ENCODE measurements around the gene MAP7D3.

Gene MAP7D3

DNA sequence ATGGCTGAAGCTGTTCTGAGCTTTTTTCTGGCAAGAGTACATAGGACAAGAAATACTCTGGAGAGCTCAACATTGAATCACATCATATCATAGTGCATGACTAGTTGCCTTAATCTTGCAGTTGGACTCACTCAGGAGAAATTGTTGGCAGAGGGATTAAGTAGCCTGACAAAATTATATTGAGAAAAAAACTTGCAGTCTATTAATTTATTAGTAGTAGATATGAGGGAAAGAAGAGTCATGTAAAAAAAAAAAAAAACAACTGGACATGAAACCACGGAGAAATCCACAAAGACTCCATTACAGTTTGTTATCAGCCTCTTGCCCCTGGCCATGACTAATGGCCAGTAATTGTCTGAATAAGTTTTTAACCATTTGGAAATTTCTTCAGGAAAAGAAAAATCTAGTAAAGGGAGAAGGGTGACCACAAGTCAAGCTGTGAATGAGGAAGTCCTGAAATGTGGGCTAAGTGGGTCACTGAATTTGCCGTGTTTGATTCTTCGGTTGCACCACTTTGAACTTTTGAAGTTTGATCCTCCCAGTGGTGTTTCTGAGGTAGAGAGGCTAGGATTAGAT lies 58.3 kb downstream of the MAP7D3 start:
- DNase-seq (ENCODE audit: extremely low spot score): no peak
- TF ChIP-seq, protein P1, sequence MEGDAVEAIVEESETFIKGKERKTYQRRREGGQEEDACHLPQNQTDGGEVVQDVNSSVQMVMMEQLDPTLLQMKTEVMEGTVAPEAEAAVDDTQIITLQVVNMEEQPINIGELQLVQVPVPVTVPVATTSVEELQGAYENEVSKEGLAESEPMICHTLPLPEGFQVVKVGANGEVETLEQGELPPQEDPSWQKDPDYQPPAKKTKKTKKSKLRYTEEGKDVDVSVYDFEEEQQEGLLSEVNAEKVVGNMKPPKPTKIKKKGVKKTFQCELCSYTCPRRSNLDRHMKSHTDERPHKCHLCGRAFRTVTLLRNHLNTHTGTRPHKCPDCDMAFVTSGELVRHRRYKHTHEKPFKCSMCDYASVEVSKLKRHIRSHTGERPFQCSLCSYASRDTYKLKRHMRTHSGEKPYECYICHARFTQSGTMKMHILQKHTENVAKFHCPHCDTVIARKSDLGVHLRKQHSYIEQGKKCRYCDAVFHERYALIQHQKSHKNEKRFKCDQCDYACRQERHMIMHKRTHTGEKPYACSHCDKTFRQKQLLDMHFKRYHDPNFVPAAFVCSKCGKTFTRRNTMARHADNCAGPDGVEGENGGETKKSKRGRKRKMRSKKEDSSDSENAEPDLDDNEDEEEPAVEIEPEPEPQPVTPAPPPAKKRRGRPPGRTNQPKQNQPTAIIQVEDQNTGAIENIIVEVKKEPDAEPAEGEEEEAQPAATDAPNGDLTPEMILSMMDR (IDR thresholded peaks at IDR 0.05; ENCODE audit: control extremely low read depth, extremely low read depth, low read depth, missing control alignments): no peak
- ChIA-PET POLR2A (no interaction called here), CTCF (no interaction called here)

DNA sequence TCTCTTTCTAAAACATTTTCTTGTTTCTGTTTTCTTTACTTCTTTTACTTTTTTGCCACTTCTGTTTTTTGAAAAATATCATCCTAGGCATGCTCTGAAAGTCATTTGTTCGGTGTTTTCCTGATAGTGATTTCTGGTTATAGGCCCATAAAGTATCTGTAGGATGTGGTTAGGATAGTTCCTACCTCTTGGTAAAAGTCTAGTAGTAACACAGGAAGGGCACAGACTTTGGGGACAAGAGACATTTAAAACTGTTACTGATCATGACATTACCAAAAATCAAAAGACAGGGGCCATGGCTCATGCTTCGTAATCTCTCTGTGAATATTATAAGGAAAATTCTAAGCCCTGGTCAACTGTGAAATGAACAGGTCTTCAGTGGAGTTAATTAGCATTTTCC lies 59.1 kb downstream of the MAP7D3 start:
- TF ChIP-seq, protein P1 (IDR thresholded peaks at IDR 0.05; ENCODE audit: control extremely low read depth, extremely low read depth, low read depth, missing control alignments): no peak
- ChIA-PET CTCF (no interaction called here), POLR2A (no interaction called here)
- DNase-seq (ENCODE audit: extremely low spot score): no peak

DNA sequence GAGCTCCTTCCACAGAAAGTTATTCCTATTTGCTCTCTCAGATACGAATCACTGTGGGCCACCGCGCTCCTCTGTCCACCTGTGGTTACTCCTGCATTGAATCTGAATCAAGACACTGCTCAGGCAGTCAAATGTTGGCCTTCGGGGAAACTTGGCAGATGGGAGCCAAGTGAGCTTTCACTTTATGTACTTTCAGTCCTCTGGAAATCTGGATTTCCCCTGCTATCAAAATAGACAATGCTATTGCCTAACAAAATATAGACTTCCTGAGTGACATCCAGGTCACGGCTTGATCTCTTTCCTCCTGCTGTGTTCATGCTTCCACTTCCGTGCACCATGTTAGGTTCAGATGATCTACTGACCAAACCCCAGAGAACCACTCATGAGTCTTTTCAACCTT lies 60.0 kb downstream of the MAP7D3 start:
- DNase-seq (ENCODE audit: extremely low spot score): no peak
- TF ChIP-seq, protein P1 (IDR thresholded peaks at IDR 0.05; ENCODE audit: control extremely low read depth, extremely low read depth, low read depth, missing control alignments): no peak
- POLR2A ChIA-PET: no interaction called here
- CTCF ChIA-PET: interaction anchor here (1.0 kb wide), 1 partner anchor 13 kb away, joined by 3 read pairs; no protein-coding TSS in a partner anchor

DNA sequence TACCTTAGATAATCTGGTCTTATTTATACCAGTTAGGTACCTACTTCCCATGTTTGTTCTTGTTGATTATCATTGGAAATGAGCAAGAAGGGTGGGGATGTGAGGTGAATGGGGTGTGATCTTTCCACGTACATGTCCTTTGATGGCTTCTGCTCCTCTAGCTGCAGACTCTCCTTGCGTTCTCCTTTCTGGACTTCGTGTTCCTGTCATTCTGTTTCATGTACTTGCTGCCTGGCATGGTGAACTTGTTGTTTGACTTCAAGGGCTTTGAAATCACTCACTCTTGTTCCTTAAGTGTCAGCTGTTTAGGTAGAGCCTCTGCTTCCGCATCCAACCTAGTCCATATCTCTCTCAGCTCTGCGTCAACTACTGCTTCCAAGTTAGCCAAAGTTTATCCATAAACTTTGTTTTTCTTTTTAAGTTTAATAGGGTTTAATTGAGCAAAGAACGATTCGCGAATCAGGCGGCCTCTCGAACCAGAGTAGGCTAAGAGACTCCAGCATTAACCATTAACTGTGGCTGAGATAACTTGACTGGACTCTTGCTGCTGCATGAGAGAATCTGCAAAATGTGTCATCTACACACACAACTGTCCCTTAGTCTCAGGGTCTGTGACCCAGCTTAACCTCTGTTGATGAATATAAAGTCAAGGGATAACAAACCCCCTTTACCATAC lies 61.0 kb downstream of the MAP7D3 start:
- TF ChIP-seq, protein P1 (IDR thresholded peaks at IDR 0.05; ENCODE audit: control extremely low read depth, extremely low read depth, low read depth, missing control alignments): no peak
- no peak for DNase-seq (ENCODE audit: extremely low spot score)
- POLR2A ChIA-PET: no interaction called here
- CTCF ChIA-PET: no interaction called here

DNA sequence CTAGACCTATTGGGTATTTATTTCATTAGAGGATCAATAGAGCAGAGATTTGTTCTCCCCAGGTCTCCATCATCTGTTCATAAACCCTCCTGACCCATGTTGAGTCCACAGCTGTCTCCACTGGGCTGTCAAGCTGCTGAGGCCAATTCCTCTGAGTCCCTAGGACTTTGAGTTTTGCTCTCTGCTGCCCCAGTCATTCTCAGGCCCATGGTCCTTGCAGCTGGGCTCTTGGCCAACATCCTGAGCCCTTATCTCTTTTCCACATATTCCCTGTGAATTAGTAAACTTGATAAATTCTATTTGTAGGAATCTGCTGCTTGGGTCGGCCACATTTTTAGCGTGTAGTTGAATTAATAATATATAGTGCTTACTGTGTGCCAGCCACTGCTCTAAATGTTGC lies 62.0 kb downstream of the MAP7D3 start:
- CTCF ChIA-PET: interaction anchor here (0.8 to 1.4 kb wide), 2 partner anchors 13 to 26 kb away, joined by 3 to 5 read pairs; no protein-coding TSS in a partner anchor
- TF ChIP-seq, protein P1 (IDR thresholded peaks at IDR 0.05; ENCODE audit: control extremely low read depth, extremely low read depth, low read depth, missing control alignments): no peak
- POLR2A ChIA-PET: no interaction called here
- DNase-seq (ENCODE audit: extremely low spot score): no peak

DNA sequence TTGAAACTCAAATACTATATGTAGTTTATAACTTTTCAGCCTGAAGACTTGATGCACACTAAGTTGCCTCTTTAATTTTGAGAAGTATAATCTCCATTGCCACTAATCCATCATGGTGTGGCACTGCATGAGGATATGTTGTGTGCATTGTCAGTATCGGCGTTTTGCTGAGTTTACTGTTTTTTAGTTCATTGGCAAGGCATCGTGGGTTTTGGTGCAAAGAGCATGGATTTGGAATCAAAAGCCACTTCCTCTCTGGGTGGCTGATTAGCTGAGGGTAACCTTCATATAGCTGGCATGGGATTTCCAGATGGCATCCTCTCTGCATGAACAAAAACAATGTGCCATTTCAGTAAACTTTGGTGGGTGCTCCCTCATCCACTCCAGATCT lies 65.2 kb downstream of the MAP7D3 start:
- ChIA-PET POLR2A (no interaction called here), CTCF (no interaction called here)

More for the DNA sequence above, 65.2 kb downstream of the MAP7D3 start:
- TF ChIP-seq, protein P1 (IDR thresholded peaks at IDR 0.05; ENCODE audit: control extremely low read depth, extremely low read depth, low read depth, missing control alignments): no peak
- DNase-seq (ENCODE audit: extremely low spot score): no peak
